RWPE1 (cell line): Measurements from ENCODE around the gene RNF32.
A peak's percentile ranks its signal among the peaks of the same experiment; 100 is the strongest.

Experiments
- CTCF ChIA-PET: fragments of 350-600 bp; sonication (Branson Sonifier 250); formaldehyde crosslinking; extraction: SDS; loops from one replicate; lab custom pipeline; 2021; lab: Yijun Ruan, JAX
- POLR2A ChIA-PET: fragments of 400-600 bp; formaldehyde crosslinking; extraction: SDS; loops from one replicate; lab custom pipeline; 2020; ENCODE audit warnings: antibody characterized with exemption; ENCODE audit not compliant: low non-redundant PET; lab: Yijun Ruan, JAX
- DNase-seq: peaks from one replicate; pipeline ENCODE4 v3.0.0; 2012; ENCODE audit warnings: low spot score
- H3K27ac ChIP-seq: fragments of 450-650 bp; 2 replicates; pipeline ENCODE4 v1.5.1; 2017
- TF ChIP-seq, protein P1 (sequence below): fragments of 450-650 bp; conservative IDR thresholded peaks from 2 replicates; pipeline ENCODE4 v1.5.1; 2017; ENCODE audit warnings: low read depth, mild to moderate bottlenecking

The RNF32 gene

DNA sequence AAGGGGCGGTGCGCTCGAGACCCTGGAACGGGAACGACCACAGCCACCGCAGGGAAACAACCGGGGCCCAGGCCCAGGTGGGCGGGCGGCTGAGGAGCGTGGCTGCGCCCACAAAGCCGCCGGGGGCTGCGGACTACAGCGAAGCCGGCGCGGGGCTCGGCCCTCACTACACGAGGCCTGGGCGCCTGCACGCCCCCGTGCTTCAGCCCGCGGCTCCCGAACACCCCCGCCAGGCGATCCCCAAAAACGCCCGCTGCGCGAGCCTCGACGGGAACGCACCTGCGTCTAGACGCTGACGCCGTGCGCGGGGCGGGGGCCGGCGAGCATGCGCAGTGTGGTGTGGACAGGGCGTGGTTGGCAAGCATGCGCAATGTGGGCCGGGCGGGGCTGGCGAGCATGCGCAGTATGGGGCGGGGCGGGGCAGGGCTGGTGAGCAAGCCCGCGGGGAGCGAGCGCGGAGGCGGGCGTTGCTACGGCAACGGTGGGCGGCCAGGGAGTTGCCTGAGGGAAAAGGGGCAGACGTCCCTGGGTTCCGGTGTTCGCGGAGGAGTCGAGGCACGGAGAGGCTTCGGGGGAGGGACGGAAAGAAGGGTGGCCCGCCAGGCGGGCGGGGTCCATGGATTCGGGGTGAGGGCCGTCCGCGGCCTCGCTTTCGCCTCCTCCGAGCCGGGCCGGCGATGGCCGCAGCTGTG lies at the start of gene RNF32:
Gene RNF32, plus strand, starts transcription at position 518 of the 692 bp plus-strand sequence. CDS start 3,104 bp downstream, outside the sequence.
- POLR2A ChIA-PET: no interaction called here
- TF ChIP-seq, protein P1, sequence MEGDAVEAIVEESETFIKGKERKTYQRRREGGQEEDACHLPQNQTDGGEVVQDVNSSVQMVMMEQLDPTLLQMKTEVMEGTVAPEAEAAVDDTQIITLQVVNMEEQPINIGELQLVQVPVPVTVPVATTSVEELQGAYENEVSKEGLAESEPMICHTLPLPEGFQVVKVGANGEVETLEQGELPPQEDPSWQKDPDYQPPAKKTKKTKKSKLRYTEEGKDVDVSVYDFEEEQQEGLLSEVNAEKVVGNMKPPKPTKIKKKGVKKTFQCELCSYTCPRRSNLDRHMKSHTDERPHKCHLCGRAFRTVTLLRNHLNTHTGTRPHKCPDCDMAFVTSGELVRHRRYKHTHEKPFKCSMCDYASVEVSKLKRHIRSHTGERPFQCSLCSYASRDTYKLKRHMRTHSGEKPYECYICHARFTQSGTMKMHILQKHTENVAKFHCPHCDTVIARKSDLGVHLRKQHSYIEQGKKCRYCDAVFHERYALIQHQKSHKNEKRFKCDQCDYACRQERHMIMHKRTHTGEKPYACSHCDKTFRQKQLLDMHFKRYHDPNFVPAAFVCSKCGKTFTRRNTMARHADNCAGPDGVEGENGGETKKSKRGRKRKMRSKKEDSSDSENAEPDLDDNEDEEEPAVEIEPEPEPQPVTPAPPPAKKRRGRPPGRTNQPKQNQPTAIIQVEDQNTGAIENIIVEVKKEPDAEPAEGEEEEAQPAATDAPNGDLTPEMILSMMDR: no peak
- DNase-seq: peak; percentile 99
- CTCF ChIA-PET: no interaction called here
- peak within 1 kb of the TSS; percentile 87 for H3K27ac ChIP-seq

- no peak overlapping the region for H3K27ac ChIP-seq
- ChIA-PET CTCF (no interaction called here), POLR2A (no interaction called here)
- DNase-seq: no peak
- TF ChIP-seq, protein P1: no peak
Measured at GRCh38 chr7:156592155-156592884, 48.3 kb upstream of the RNF32 start.

- H3K27ac ChIP-seq: no peak overlapping the region
- ChIA-PET POLR2A (no interaction called here), CTCF (no interaction called here)
- DNase-seq: no peak
- TF ChIP-seq, protein P1: no peak
Measured at GRCh38 chr7:156594283-156595080, 46.1 kb upstream of the RNF32 start.

DNA sequence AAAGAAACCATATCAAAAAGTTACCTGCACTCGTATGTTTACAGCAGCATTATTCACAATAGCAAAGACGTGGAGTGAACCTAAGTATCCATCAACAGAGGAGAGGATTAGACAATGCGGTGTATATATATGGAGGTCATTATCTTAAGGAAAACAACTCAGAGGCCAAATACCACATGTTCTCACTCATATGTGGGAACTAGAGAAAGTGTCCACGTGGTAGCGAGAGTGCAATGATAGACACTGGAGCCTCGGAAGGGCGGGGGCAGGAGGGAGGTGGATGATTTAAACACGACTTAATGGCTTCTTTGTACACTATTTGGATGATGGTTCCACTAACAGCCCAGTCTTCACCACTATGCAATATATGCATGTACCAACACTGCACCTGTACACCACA lies 40.1 kb upstream of the RNF32 start:
- POLR2A ChIA-PET: no interaction called here
- CTCF ChIA-PET: no interaction called here
- no peak for DNase-seq
- no peak overlapping the region for H3K27ac ChIP-seq
- TF ChIP-seq, protein P1: no peak

DNA sequence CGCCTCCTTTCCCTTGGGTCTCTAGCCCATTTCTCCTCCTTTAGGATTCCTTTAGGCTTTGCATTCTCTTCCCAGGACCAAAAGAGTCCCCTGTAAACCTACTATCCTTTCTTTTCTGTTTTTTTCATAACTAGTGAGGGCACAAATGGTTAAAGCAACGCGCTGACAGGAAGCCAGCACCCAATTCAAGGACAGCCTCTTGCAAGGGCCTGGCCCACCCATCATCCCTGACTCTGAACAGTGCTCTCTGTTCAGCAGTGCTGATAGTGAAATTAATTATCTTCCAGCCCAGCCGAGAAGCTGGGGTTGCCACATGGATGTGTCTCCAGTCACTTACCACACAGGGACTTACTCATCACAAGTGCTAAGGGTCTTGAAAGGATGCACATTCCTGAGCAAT lies 38.3 kb upstream of the RNF32 start:
- ChIA-PET CTCF (no interaction called here), POLR2A (no interaction called here)
- no peak for DNase-seq
- no peak overlapping the region for H3K27ac ChIP-seq
- TF ChIP-seq, protein P1: no peak

DNA sequence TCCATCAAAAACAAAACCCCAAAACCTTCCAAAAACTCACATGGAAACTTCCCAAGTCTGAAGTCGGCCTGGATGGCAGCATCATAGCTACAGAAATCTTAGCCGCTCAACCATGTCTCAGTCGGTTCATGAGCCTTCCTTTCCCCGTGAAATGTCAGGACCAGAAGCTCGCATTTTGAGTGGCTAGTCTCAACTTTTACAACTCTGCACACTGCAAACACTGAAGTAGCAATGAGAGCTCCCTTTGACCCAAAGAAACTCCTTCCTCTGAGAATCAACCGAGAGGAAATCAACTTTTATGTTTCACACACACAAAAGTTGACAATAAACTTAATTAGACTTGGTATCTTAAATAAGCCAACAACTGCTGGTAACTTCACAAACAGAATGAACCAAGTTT lies 37.6 kb upstream of the RNF32 start:
- H3K27ac ChIP-seq: no peak overlapping the region
- no peak for DNase-seq
- ChIA-PET CTCF (no interaction called here), POLR2A (no interaction called here)
- TF ChIP-seq, protein P1: no peak
